Activated T-cell treated with anti-CD3 and anti-CD28 coated beads for 48 hours (primary cell): ENCODE results near the gene NME5.
A peak's percentile ranks its signal among the peaks of the same experiment; 100 is the strongest.
"Not testable (repeated sequence)": the region's sequence is repeated elsewhere in the genome, so short reads cannot be mapped to it uniquely, and the experiment has no call there.

Source experiments
- DNase-seq: peaks from one replicate; pipeline ENCODE4 v3.0.0-alpha.2; 2020; ENCODE audit warnings: low read depth

Gene NME5

GRCh38 chr5:138078006-138078643, 61.1 kb downstream of the NME5 start:
- no peak for DNase-seq

GRCh38 chr5:138077064-138077696, 62.0 kb downstream of the NME5 start:
- DNase-seq, result peak; percentile 11

DNA sequence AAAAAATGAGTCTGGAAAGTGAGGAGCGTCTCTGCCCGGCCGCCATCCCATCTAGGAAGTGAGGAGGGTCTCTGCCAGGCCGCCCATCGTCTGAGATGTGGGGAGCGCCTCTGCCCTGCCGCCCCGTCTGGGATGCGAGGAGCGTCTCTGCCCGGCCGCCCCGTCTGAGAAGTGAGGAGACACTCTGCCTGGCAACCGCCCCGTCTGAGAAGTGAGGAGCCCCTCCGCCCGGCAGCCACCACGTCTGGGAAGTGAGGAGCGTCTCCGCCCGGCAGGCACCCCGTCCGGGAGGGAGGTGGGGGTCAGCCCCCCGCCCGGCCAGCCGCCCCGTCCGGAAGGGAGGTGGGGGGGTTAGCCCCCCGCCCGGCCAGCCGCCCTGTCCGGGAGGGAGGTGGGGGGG, 69.2 kb downstream of the NME5 start:
- not testable (repeated sequence) for DNase-seq

- peak; percentile 62 for DNase-seq
These were observed 70.3 kb downstream of the NME5 start for GRCh38 chr5:138068742-138069600.

- no peak for DNase-seq
These were observed 71.3 kb downstream of the NME5 start for GRCh38 chr5:138067945-138068344.
